Liver (tissue), 3 donors: ENCODE results near the gene ZNF143.

Experiments used
- JUND ChIP-seq, 2 donors: IDR thresholded peaks; 2 replicates each; pipeline ENCODE4 v1.6.1; 2016; ENCODE audit warnings: antibody characterized with exemption in 2 of 2
- TF ChIP-seq, protein P1 (sequence below): fragments of 150-350 bp; IDR thresholded peaks from 2 replicates; pipeline ENCODE4 v1.5.1; 2017; ENCODE audit warnings: improper control_type of control experiment, low read depth, low read length; ENCODE audit not compliant: missing input control
- donor health status: healthy.
- donor health status: healthy.

DNA sequence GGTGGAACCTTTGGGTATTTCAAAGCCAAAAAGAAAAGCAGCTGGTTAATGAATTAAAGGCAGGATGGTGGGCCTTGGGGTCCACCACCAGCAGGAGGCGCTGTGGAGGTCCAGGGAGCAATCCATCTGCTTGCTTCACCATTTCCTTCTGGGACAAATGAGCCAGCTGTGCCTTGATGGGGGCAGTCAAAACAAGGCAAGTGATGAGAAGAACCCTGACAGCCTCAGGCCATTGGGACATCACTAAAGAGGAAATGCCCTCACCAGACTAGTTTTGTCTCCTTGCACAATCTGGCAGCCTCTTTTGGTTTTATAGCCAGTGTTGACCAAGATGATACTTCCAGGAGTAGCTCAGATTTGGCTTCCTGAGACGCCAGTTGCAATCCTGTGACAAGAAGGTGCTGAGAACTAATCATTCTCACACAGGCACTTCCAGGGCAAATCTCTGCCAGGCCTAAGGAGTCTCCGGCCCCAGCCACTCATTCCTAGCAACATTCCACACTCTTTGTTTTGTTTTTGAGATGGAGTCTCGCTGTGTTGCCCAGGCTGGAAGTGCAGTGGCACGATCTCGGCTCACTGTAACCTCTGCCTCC, 74.5 kb downstream of the ZNF143 start:
- TF ChIP-seq, protein P1, sequence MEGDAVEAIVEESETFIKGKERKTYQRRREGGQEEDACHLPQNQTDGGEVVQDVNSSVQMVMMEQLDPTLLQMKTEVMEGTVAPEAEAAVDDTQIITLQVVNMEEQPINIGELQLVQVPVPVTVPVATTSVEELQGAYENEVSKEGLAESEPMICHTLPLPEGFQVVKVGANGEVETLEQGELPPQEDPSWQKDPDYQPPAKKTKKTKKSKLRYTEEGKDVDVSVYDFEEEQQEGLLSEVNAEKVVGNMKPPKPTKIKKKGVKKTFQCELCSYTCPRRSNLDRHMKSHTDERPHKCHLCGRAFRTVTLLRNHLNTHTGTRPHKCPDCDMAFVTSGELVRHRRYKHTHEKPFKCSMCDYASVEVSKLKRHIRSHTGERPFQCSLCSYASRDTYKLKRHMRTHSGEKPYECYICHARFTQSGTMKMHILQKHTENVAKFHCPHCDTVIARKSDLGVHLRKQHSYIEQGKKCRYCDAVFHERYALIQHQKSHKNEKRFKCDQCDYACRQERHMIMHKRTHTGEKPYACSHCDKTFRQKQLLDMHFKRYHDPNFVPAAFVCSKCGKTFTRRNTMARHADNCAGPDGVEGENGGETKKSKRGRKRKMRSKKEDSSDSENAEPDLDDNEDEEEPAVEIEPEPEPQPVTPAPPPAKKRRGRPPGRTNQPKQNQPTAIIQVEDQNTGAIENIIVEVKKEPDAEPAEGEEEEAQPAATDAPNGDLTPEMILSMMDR, result peak; percentile 86
- no peak for TF ChIP-seq JUND (IDR thresholded peaks at IDR 0.05)
